ENCODE results near the gene SIX4.

DNA sequence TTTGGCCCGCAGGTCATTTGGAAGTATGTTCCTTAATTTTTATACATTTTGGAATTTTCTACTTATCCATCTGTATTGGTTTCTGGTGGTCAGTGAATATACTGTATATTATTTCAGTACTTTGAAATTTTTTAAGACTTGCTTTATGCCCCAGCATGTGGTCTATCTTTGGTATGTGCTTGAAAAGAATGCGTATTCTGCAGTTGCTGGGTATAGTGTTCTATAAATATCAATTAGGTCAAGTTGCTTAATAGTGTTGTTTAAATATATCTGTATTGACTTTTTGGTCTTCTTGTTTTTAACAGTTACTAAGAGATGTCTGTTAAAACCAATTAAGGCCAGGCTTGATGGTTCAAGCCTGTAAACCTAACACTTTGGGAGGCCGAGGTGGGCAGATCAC, 53.2 kb downstream of the SIX4 start:
- TF ChIP-seq CTCF (IDR thresholded peaks at IDR 0.05; ENCODE audit: low read depth, low read length, poor library complexity, severe bottlenecking): no peak
- no peak for TF ChIP-seq EZH2phosphoT487 (IDR thresholded peaks at IDR 0.05; ENCODE audit: borderline replicate concordance, low read length)
